Stimulated activated CD4-positive, alpha-beta T cell treated with anti-CD3 and anti-CD28 coated beads, Interleukin-4, amount 100 ng/mL, for 48 hours (primary cell): Measurements from ENCODE around the gene ZFAND2A.
"Not testable (repeated sequence)": the region's sequence is repeated elsewhere in the genome, so short reads cannot be mapped to it uniquely, and the experiment has no call there.

ENCODE experiments used
- DNase-seq, 2 donors: peaks; one replicate each; pipeline ENCODE4 v3.0.0-alpha.2; 2020; ENCODE audit warnings: low read depth in 2 of 2

ZFAND2A gene

GRCh38 chr7:1124164-1124563 lies 35.8 kb downstream of the ZFAND2A start:
- no peak for DNase-seq

- no peak for DNase-seq
Measured at GRCh38 chr7:1123715-1124114, 36.3 kb downstream of the ZFAND2A start.

- DNase-seq: no peak
Measured at GRCh38 chr7:1122832-1123501, 37.0 kb downstream of the ZFAND2A start.

- no peak for DNase-seq
Measured at GRCh38 chr7:1121886-1122831, 37.8 kb downstream of the ZFAND2A start.

GRCh38 chr7:1121476-1121875 lies 38.5 kb downstream of the ZFAND2A start:
- DNase-seq: no peak

- no peak for DNase-seq
Measured at GRCh38 chr7:1120791-1121190, 39.2 kb downstream of the ZFAND2A start.

GRCh38 chr7:1119201-1119600 lies 40.8 kb downstream of the ZFAND2A start:
- DNase-seq: no peak

- no peak for DNase-seq
Measured at GRCh38 chr7:1117321-1117928, 42.6 kb downstream of the ZFAND2A start.

GRCh38 chr7:1116383-1117008 lies 43.5 kb downstream of the ZFAND2A start:
- DNase-seq: not testable (repeated sequence)

GRCh38 chr7:1115171-1116045 lies 44.6 kb downstream of the ZFAND2A start:
- DNase-seq: peak in 1 of 2 donors; percentile 35

- DNase-seq: no peak
Measured at GRCh38 chr7:1114505-1114904, 45.5 kb downstream of the ZFAND2A start.

- no peak for DNase-seq
Measured at GRCh38 chr7:1114088-1114487, 45.9 kb downstream of the ZFAND2A start.

- DNase-seq: no peak
Measured at GRCh38 chr7:1113548-1113885, 46.5 kb downstream of the ZFAND2A start.

- DNase-seq: no peak
Measured at GRCh38 chr7:1112625-1113547, 47.1 kb downstream of the ZFAND2A start.

- DNase-seq: no peak
Measured at GRCh38 chr7:1112109-1112508, 47.9 kb downstream of the ZFAND2A start.

- DNase-seq: no peak
Measured at GRCh38 chr7:1111156-1111555, 48.8 kb downstream of the ZFAND2A start.

- no peak for DNase-seq
Measured at GRCh38 chr7:1110358-1110757, 49.6 kb downstream of the ZFAND2A start.

- no peak for DNase-seq
Measured at GRCh38 chr7:1109581-1110310, 50.2 kb downstream of the ZFAND2A start.

- DNase-seq: no peak
Measured at GRCh38 chr7:1108264-1108920, 51.6 kb downstream of the ZFAND2A start.
